Psoas muscle (tissue), 8 donors: ENCODE data around the gene HIVEP1. TPM values are rescaled to one million over a fixed set of nuclear protein-coding genes. Genes with fewer than 3 reads are reported as not detected.

Source experiments
- ATAC-seq, 4 donors: fragments of 200-7000 bp; cut with Tn5 transposase; one replicate each; pipeline ENCODE4 v1.9.1; 2020; ENCODE audit warnings: moderate library complexity in 3 of 4, mild to moderate bottlenecking in 2 of 4
- DNase-seq, 2 donors: peaks; one replicate each; pipeline ENCODE4 v3.0.0-alpha.2; 2020
- H3K27ac ChIP-seq: fragments of 200-600 bp; one replicate; pipeline ENCODE4 v1.8.0; 2022
- H3K27me3 ChIP-seq, 3 donors: fragments of 200-600 bp in 1 of 3; one replicate each; pipeline versions ENCODE4 v1.6.1 to v1.8.0; 2013 to 2022; ENCODE audit warnings: low read length in 2 of 3, mild to moderate bottlenecking in 2 of 3, moderate library complexity in 1 of 3; ENCODE audit not compliant: insufficient read depth in 3 of 3
- H3K36me3 ChIP-seq, 2 donors: fragments of 200-600 bp in 1 of 2; one replicate each; pipeline versions ENCODE4 v1.6.1 to v1.8.0; 2013 to 2022; ENCODE audit warnings: low read depth in 1 of 2, mild to moderate bottlenecking in 1 of 2, moderate library complexity in 1 of 2; ENCODE audit not compliant: insufficient read depth in 1 of 2
- H3K4me1 ChIP-seq: fragments of 200-600 bp; one replicate; pipeline ENCODE4 v1.8.0; 2022
- H3K4me3 ChIP-seq: fragments of 200-600 bp; one replicate; pipeline ENCODE4 v1.8.0; 2022; ENCODE audit warnings: mild to moderate bottlenecking
- H3K9me3 ChIP-seq: fragments of 200-600 bp; one replicate; pipeline ENCODE4 v1.8.0; 2022
- CTCF ChIP-seq: fragments of 200-600 bp; IDR thresholded peaks from one replicate; pipeline ENCODE4 v1.8.0; 2022; ENCODE audit warnings: antibody characterized with exemption
- WGBS, 3 donors: extraction: QIAGEN DNeasy Blood & Tissue Kit; methylation state at CpG; one replicate each; pipeline versions ENCODE4 v1.1.6 to v1.1.7; 2013; 5-methylcytosine and 5-hydroxymethylcytosine counted together
- intact Hi-C, 2 donors: fragments of 100-400 bp; cut with DNase I; formaldehyde crosslinking; loops; one replicate each; pipeline versions ENCODE4 v1.11.0 to v1.14.2; 2022
- polyA plus RNA-seq, 3 donors: library from polyadenylated mRNA; stranded (reverse); fragments of 200-250 nt; gene quantifications; one replicate each; pipeline ENCODE4 v1.2.3, GENCODE V29; 2013
- total RNA-seq, 4 donors: library from RNA; stranded (reverse); fragmentation: NEBNext Ultra II Directional in 2 of 4; extraction: Animal tissue kit (Norgen Biotek cat#: 25700) in 2 of 4; gene quantifications; one replicate each; pipeline versions ENCODE4 v1.2.1 to v1.2.4, GENCODE V29; 2021 to 2023
- donor health status: healthy with polysubstance abuse.
- donor health status: DM: no; HTN: no; CAD: no; lungs with moderate emphysema.
- donor health status: Bipolar disorder and iron deficiency.
- donor health status: healthy.
- donor health status: DM: yes; HTN: yes; CAD: no.
- donor health status: DM: no; HTN: no; CAD: no.
- donor health status: DM: no; HTN: no; CAD: no.
- donor health status: DM: yes; HTN: yes; CAD: no.

The HIVEP1 gene
- total and polyA plus RNA-seq, 7 donors = 4.0 to 13.1 (median 6.7) TPM

GRCh38 chr6:12066297-12066696 is 54.2 kb downstream of the HIVEP1 start:
- no peak for TF ChIP-seq CTCF
- Histone ChIP-seq H3K27ac (no peak overlapping the region), H3K36me3 (no peaks in the 10 kb centered on the region), H3K4me1 (peaks cover 9% of the 10 kb centered on the region), H3K27me3 (no peaks in the 10 kb centered on the region), H3K4me3 (no peak overlapping the region), H3K9me3 (no peaks in the 10 kb centered on the region)
- intact Hi-C loops = no loop called here
- ATAC-seq = no peak
- no peak for DNase-seq

- no peak for ATAC-seq
- Histone ChIP-seq H3K27ac (no peak overlapping the region), H3K36me3 (no peaks in the 10 kb centered on the region), H3K9me3 (no peaks in the 10 kb centered on the region), H3K4me1 (peaks cover 9% of the 10 kb centered on the region), H3K27me3 (no peaks in the 10 kb centered on the region), H3K4me3 (no peak overlapping the region)
- intact Hi-C loops = no loop called here
- DNase-seq = no peak
- TF ChIP-seq CTCF = no peak
- WGBS, 3 donors = 92 to 95% (median 94%) methylated on average over 6 of the region's 6 CpGs
Measured at GRCh38 chr6:12068899-12069557, 56.9 kb downstream of the HIVEP1 start.

GRCh38 chr6:12069891-12070529 is 57.9 kb downstream of the HIVEP1 start:
- no peak for DNase-seq
- WGBS, 3 donors = 97% methylated on average over 9 of the region's 9 CpGs
- no peak overlapping the region for H3K4me3 ChIP-seq
- H3K36me3 ChIP-seq = no peaks in the 10 kb centered on the region
- H3K9me3 ChIP-seq = no peaks in the 10 kb centered on the region
- H3K27ac ChIP-seq = no peak overlapping the region
- no peak for TF ChIP-seq CTCF
- no peaks in the 10 kb centered on the region for H3K27me3 ChIP-seq
- peaks cover 9% of the 10 kb centered on the region for H3K4me1 ChIP-seq
- no peak for ATAC-seq
- intact Hi-C loops = no loop called here

GRCh38 chr6:12071064-12071615 is 59.0 kb downstream of the HIVEP1 start:
- H3K9me3 ChIP-seq = no peaks in the 10 kb centered on the region
- no peak overlapping the region for H3K27ac ChIP-seq
- intact Hi-C loops = no loop called here
- H3K4me1 ChIP-seq = peaks cover 6% of the 10 kb centered on the region
- WGBS, 3 donors = 77 to 90% (median 84%) methylated on average over 2 of the region's 2 CpGs
- no peak for ATAC-seq
- TF ChIP-seq CTCF = no peak
- no peak overlapping the region for H3K4me3 ChIP-seq
- no peaks in the 10 kb centered on the region for H3K36me3 ChIP-seq
- H3K27me3 ChIP-seq = no peaks in the 10 kb centered on the region
- DNase-seq = no peak
